ENCODE results near the gene P2RX5.

DNA sequence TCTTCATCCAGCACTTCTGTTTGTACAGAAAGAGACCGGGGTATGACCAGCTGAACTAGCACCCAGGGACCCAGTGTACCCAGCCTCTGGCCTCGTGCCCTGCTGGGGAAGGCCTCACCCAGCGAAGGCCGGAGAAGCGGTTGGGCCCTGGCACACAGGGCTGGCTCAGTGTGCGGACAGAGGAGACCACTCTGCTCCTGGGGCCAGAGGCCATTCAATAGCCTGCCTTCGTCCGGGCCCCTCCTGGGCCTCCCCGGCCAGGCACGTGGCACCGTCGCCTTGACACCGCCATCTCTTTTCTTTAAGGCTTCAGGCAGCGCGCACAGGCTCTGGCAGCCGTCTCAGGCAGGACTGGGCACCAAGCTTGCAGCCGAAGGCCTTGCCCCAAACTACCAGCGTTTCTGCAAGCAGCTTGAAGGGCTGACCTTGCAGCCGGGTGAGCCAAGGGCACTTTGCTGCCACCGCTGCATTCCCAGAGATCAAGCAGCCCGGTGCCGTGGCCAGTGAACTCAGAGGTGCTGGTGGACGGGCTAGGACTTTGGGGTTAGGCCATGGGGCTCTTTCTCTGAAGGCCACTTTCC, 35.6 kb downstream of the P2RX5 start:
- TF ChIP-seq, protein P1, sequence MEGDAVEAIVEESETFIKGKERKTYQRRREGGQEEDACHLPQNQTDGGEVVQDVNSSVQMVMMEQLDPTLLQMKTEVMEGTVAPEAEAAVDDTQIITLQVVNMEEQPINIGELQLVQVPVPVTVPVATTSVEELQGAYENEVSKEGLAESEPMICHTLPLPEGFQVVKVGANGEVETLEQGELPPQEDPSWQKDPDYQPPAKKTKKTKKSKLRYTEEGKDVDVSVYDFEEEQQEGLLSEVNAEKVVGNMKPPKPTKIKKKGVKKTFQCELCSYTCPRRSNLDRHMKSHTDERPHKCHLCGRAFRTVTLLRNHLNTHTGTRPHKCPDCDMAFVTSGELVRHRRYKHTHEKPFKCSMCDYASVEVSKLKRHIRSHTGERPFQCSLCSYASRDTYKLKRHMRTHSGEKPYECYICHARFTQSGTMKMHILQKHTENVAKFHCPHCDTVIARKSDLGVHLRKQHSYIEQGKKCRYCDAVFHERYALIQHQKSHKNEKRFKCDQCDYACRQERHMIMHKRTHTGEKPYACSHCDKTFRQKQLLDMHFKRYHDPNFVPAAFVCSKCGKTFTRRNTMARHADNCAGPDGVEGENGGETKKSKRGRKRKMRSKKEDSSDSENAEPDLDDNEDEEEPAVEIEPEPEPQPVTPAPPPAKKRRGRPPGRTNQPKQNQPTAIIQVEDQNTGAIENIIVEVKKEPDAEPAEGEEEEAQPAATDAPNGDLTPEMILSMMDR (IDR thresholded peaks at IDR 0.05 in 2 of 3, conservative IDR thresholded peaks at IDR 0.05 in 1 of 3; ENCODE audit: control insufficient read depth in 2 of 3, extremely low read depth in 1 of 3, insufficient read depth in 1 of 3, low read depth in 3 of 3, low read length in 3 of 3): no peak
- TF ChIP-seq NR2C1 (IDR thresholded peaks at IDR 0.05) (no peak), PAX5 (IDR thresholded peaks at IDR 0.05; ENCODE audit: borderline replicate concordance, low read depth, low read length) (no peak), CEBPB (IDR thresholded peaks at IDR 0.05; ENCODE audit: borderline replicate concordance in 1 of 2, low read depth in 2 of 2, low read length in 2 of 2) (no peak), CREM (IDR thresholded peaks at IDR 0.05; ENCODE audit: low read depth) (no peak)
